SK-N-SH treated with all-trans-retinoic acid at 6 μM for 48 hours (cell line): Measurements from ENCODE around the gene BCAR1.
"Not testable (repeated sequence)": the region's sequence is repeated elsewhere in the genome, so short reads cannot be mapped to it uniquely, and the experiment has no call there.

ENCODE experiments used
- ATAC-seq: fragments of 200-7000 bp; cut with Tn5 transposase; 3 replicates; pipeline ENCODE4 v1.9.1; 2020; ENCODE audit warnings: mild to moderate bottlenecking, moderate library complexity
- ARNTL ChIP-seq: fragments of 450-650 bp; formaldehyde crosslinking; IDR thresholded peaks from 2 replicates; pipeline ENCODE4 v1.5.0; 2020; ENCODE audit warnings: low read depth, mild to moderate bottlenecking, moderate library complexity, borderline replicate concordance
- CREB5 ChIP-seq: fragments of 250-450 bp; sonication (Bioruptor Pico); IDR thresholded peaks from 2 replicates; pipeline ENCODE4 v1.5.1; 2020; ENCODE audit warnings: low read depth, mild to moderate bottlenecking, moderate library complexity
- CSDC2 ChIP-seq: fragments of 250-450 bp; sonication (Bioruptor Pico); IDR thresholded peaks from 2 replicates; pipeline ENCODE4 v1.5.0; 2020; ENCODE audit warnings: mild to moderate bottlenecking, moderate library complexity
- CSRNP3 ChIP-seq: fragments of 250-450 bp; sonication (Bioruptor Pico); IDR thresholded peaks from 2 replicates; pipeline ENCODE4 v1.5.1; 2021; ENCODE audit warnings: mild to moderate bottlenecking, moderate library complexity
- OSR1 ChIP-seq: fragments of 250-450 bp; sonication (Bioruptor Pico); IDR thresholded peaks from 2 replicates; pipeline ENCODE4 v1.8.0; 2022; ENCODE audit warnings: moderate library complexity, mild to moderate bottlenecking, inconsistent platforms
- POU6F1 ChIP-seq: fragments of 250-450 bp; sonication (Bioruptor Pico); IDR thresholded peaks from 2 replicates; pipeline ENCODE4 v1.8.0; 2021; ENCODE audit warnings: low read depth, mild to moderate bottlenecking, moderate library complexity, borderline replicate concordance
- RARB ChIP-seq: fragments of 250-450 bp; sonication (Bioruptor Pico); IDR thresholded peaks from 2 replicates; pipeline ENCODE4 v1.8.0; 2021; ENCODE audit warnings: mild to moderate bottlenecking, moderate library complexity
- SNAI2 ChIP-seq: fragments of 250-450 bp; sonication (Bioruptor Pico); IDR thresholded peaks from 2 replicates; pipeline ENCODE4 v1.5.0; 2020; ENCODE audit warnings: mild to moderate bottlenecking, moderate library complexity
- TCF4 ChIP-seq: fragments of 250-450 bp; sonication (Bioruptor Pico); IDR thresholded peaks from 2 replicates; pipeline ENCODE4 v1.8.0; 2021; ENCODE audit warnings: mild to moderate bottlenecking, moderate library complexity, borderline replicate concordance
- TSHZ2 ChIP-seq: fragments of 250-450 bp; sonication (Bioruptor Pico); IDR thresholded peaks from 2 replicates; pipeline ENCODE4 v1.5.0; 2020; ENCODE audit warnings: mild to moderate bottlenecking, moderate library complexity
- ZC3H10 ChIP-seq: fragments of 250-450 bp; sonication (Bioruptor Pico); IDR thresholded peaks from 2 replicates; pipeline ENCODE4 v1.5.1; 2021; ENCODE audit warnings: mild to moderate bottlenecking, moderate library complexity
- ZFP30 ChIP-seq: fragments of 450-650 bp; formaldehyde crosslinking; IDR thresholded peaks from 2 replicates; pipeline ENCODE4 v1.5.0; 2022; ENCODE audit warnings: mild to moderate bottlenecking, moderate library complexity
- ZNF565 ChIP-seq: fragments of 450-650 bp; formaldehyde crosslinking; conservative IDR thresholded peaks from 2 replicates; pipeline ENCODE4 v1.5.0; 2020; ENCODE audit warnings: low read depth, mild to moderate bottlenecking, moderate library complexity
- ZNF70 ChIP-seq: fragments of 450-650 bp; formaldehyde crosslinking; IDR thresholded peaks from 2 replicates; pipeline ENCODE4 v1.5.0; 2020; ENCODE audit warnings: mild to moderate bottlenecking, moderate library complexity

BCAR1 gene

GRCh38 chr16:75208242-75208825, 43.1 kb downstream of the BCAR1 start:
- TF ChIP-seq TSHZ2 (CRISPR knock-in tag) (no peak), CREB5 (CRISPR knock-in tag) (no peak), ZNF565 (CRISPR knock-in tag) (no peak), ZFP30 (no peak), SNAI2 (CRISPR knock-in tag) (no peak)
- no peak for ATAC-seq

- TF ChIP-seq ZFP30, result no peak
- no peak for TF ChIP-seq ZNF70 (CRISPR knock-in tag)
- no peak for TF ChIP-seq CSRNP3 (CRISPR knock-in tag)
- no peak for TF ChIP-seq ZNF565 (CRISPR knock-in tag)
- ATAC-seq, result no peak
These were observed 43.6 kb downstream of the BCAR1 start for GRCh38 chr16:75207831-75208230.

- TF ChIP-seq ZNF565 (CRISPR knock-in tag), result no peak
- TF ChIP-seq CSDC2 (CRISPR knock-in tag), result no peak
- no peak for TF ChIP-seq RARB (CRISPR knock-in tag)
- no peak for TF ChIP-seq TSHZ2 (CRISPR knock-in tag)
- ATAC-seq, result no peak
These were observed 44.5 kb downstream of the BCAR1 start, which contains the start of gene CTRB2 for GRCh38 chr16:75206749-75207451. TSS of gene CTRB2 (minus strand) at chr16:75207161. CDS start at chr16:75207141, 20 bp downstream.

GRCh38 chr16:75205961-75206748, 45.3 kb downstream of the BCAR1 start:
- peak; percentile 13 for ATAC-seq

- ATAC-seq, result not testable (repeated sequence)
These were observed 46.0 kb downstream of the BCAR1 start for GRCh38 chr16:75205438-75205837.

- peak; percentile 58 for ATAC-seq
These were observed 46.5 kb downstream of the BCAR1 start for GRCh38 chr16:75204905-75205304.

- ATAC-seq, result no peak
- TF ChIP-seq ARNTL (CRISPR knock-in tag), result no peak
- no peak for TF ChIP-seq OSR1
- TF ChIP-seq POU6F1 (CRISPR knock-in tag), result no peak
- no peak for TF ChIP-seq TSHZ2 (CRISPR knock-in tag)
- no peak for TF ChIP-seq ZNF565 (CRISPR knock-in tag)
- TF ChIP-seq ZC3H10 (CRISPR knock-in tag), result no peak
- TF ChIP-seq ZNF70 (CRISPR knock-in tag), result no peak
- TF ChIP-seq SNAI2 (CRISPR knock-in tag), result no peak
- TF ChIP-seq TCF4 (CRISPR knock-in tag), result no peak
These were observed 47.0 kb downstream of the BCAR1 start for GRCh38 chr16:75204410-75204758.
